SK-N-SH (cell line): Measurements from ENCODE around the gene SMAGP. TPM values are rescaled to one million over a fixed set of nuclear protein-coding genes. Genes with fewer than 3 reads are reported as not detected.
"Not testable (repeated sequence)": the region's sequence is repeated elsewhere in the genome, so short reads cannot be mapped to it uniquely, and the experiment has no call there.

ENCODE experiments used
- CTCF ChIA-PET: fragments of 300-600, 350-600 bp; formaldehyde crosslinking; extraction: SDS; loops from one replicate; lab custom pipeline; 2021; lab: Yijun Ruan, JAX
- POLR2A ChIA-PET: fragments of 350-600 bp; sonication (Branson Sonifier 250); formaldehyde crosslinking; extraction: SDS; loops from one replicate; lab custom pipeline; 2020; ENCODE audit warnings: antibody characterized with exemption, inconsistent platforms; lab: Yijun Ruan, JAX
- DNase-seq: peaks from one replicate; pipeline ENCODE4 v3.0.0; 2012
- H2AFZ ChIP-seq: fragments of 200-600 bp; sonication (generic); 2 replicates; pipeline ENCODE4 v1.8.1; 2016; ENCODE audit warnings: antibody characterized with exemption, mild to moderate bottlenecking, low read depth
- H3F3A ChIP-seq: fragments of 200-600 bp; sonication (generic); replicated peaks from 2 replicates; pipeline ENCODE3; 2016; ENCODE audit warnings: antibody characterized with exemption, mild to moderate bottlenecking; ENCODE audit not compliant: insufficient read depth
- H3K27ac ChIP-seq, 2 experiments: fragments of 200-500 bp in 1 of 2; fragments of 200-600 bp in 1 of 2; sonication (Bioruptor generic) in 1 of 2; sonication (generic), shearing (Covaris generic) in 1 of 2; 2 replicates each; pipeline versions ENCODE4 v1.5.1 to v1.6.1; 2014 to 2016; ENCODE audit warnings: low read depth in 2 of 2, inconsistent platforms in 1 of 2, low read length in 1 of 2, mild to moderate bottlenecking in 1 of 2, mixed read lengths in 1 of 2
- H3K27me3 ChIP-seq: fragments of 200-600 bp; sonication (generic), shearing (Covaris generic); 2 replicates; pipeline ENCODE4 v1.6.1; 2016; ENCODE audit warnings: mixed run types; ENCODE audit not compliant: insufficient read depth
- H3K36me3 ChIP-seq, 2 experiments: fragments of 200-500 bp in 1 of 2; fragments of 200-600 bp in 1 of 2; sonication (Bioruptor generic) in 1 of 2; sonication (generic) in 1 of 2; replicated peaks in 1 of 2; 2 replicates each; pipeline versions ENCODE3 to v1.5.1; 2014 to 2016; ENCODE audit warnings: low read length in 1 of 2, mild to moderate bottlenecking in 1 of 2; ENCODE audit not compliant: insufficient read depth in 2 of 2, control insufficient read depth in 1 of 2
- H3K4me1 ChIP-seq, 2 experiments: fragments of 200-500 bp in 1 of 2; fragments of 200-600 bp in 1 of 2; sonication (Bioruptor generic) in 1 of 2; sonication (generic), shearing (Covaris generic) in 1 of 2; 2 replicates each; pipeline versions ENCODE4 v1.5.1 to v1.6.1; 2014 to 2016; ENCODE audit warnings: low read depth in 1 of 2, low read length in 1 of 2, mixed run types in 1 of 2; ENCODE audit not compliant: insufficient read depth in 2 of 2, control insufficient read depth in 1 of 2
- H3K4me2 ChIP-seq: fragments of 200-600 bp; sonication (generic), shearing (Covaris generic); 2 replicates; pipeline ENCODE4 v1.6.1; 2017; ENCODE audit warnings: mixed run types
- H3K4me3 ChIP-seq, 2 experiments: fragments of 200-500 bp in 1 of 2; fragments of 200-600 bp in 1 of 2; sonication (Bioruptor generic) in 1 of 2; sonication (generic), shearing (Covaris generic) in 1 of 2; 2 replicates each; pipeline versions ENCODE4 v1.5.1 to v1.8.1; 2014 to 2016; ENCODE audit warnings: low read depth in 2 of 2, inconsistent platforms in 1 of 2, low read length in 1 of 2, mild to moderate bottlenecking in 1 of 2, mixed read lengths in 1 of 2, moderate library complexity in 1 of 2
- H3K79me2 ChIP-seq: fragments of 200-600 bp; sonication (generic); 2 replicates; pipeline ENCODE4 v1.8.1; 2017; ENCODE audit warnings: mild to moderate bottlenecking; ENCODE audit not compliant: insufficient read depth
- H3K9ac ChIP-seq: fragments of 200-600 bp; sonication (generic); 2 replicates; pipeline ENCODE4 v1.6.1; 2017; ENCODE audit warnings: mixed run types
- H3K9me2 ChIP-seq: fragments of 200-600 bp; sonication (generic); 2 replicates; pipeline ENCODE4 v1.6.1; 2017; ENCODE audit warnings: mixed run types
- H3K9me3 ChIP-seq: fragments of 200-600 bp; sonication (generic); 2 replicates; pipeline ENCODE4 v1.6.1; 2017; ENCODE audit warnings: mixed run types, mild to moderate bottlenecking, moderate library complexity
- H4K20me1 ChIP-seq: fragments of 200-600 bp; sonication (generic); 2 replicates; pipeline ENCODE4 v1.6.1; 2017; ENCODE audit warnings: mild to moderate bottlenecking, mixed run types; ENCODE audit not compliant: insufficient read depth
- CHD2 ChIP-seq: fragments of 150-350 bp; IDR thresholded peaks from 2 replicates; pipeline ENCODE4 v1.6.1; 2018; ENCODE audit warnings: low read length; ENCODE audit not compliant: partially characterized antibody
- ELF1 ChIP-seq: IDR thresholded peaks from 2 replicates; pipeline ENCODE4 v1.4.0; 2012
- NRF1 ChIP-seq: IDR thresholded peaks from 2 replicates; pipeline ENCODE4 v1.6.1; 2012; ENCODE audit warnings: low read depth, mild to moderate bottlenecking, low read length
- PBX3 ChIP-seq: IDR thresholded peaks from 2 replicates; pipeline ENCODE4; 2012
- WGBS: methylation state at CpG from one replicate; pipeline ENCODE4 v1.1.6; 2017; ENCODE audit warnings: low lambda C conversion rate; 5-methylcytosine and 5-hydroxymethylcytosine counted together
- polyA plus RNA-seq, 3 experiments: library from polyadenylated mRNA; depleted of rRNA; stranded (reverse); fragments of >200 nt; gene quantifications; 2 replicates each; pipeline ENCODE4 v1.2.3, GENCODE V29; 2012

The SMAGP gene
- polyA plus RNA-seq, 1 of the 3 experiments (the other 2 are of a cell fraction): 26.3 TPM

GRCh38 chr12:51293696-51294095 is 23.5 kb upstream of the SMAGP start (continued):
- TF ChIP-seq PBX3: no peak
- no peak for TF ChIP-seq ELF1
- TF ChIP-seq, all 33 proteins: peak for 0

DNA sequence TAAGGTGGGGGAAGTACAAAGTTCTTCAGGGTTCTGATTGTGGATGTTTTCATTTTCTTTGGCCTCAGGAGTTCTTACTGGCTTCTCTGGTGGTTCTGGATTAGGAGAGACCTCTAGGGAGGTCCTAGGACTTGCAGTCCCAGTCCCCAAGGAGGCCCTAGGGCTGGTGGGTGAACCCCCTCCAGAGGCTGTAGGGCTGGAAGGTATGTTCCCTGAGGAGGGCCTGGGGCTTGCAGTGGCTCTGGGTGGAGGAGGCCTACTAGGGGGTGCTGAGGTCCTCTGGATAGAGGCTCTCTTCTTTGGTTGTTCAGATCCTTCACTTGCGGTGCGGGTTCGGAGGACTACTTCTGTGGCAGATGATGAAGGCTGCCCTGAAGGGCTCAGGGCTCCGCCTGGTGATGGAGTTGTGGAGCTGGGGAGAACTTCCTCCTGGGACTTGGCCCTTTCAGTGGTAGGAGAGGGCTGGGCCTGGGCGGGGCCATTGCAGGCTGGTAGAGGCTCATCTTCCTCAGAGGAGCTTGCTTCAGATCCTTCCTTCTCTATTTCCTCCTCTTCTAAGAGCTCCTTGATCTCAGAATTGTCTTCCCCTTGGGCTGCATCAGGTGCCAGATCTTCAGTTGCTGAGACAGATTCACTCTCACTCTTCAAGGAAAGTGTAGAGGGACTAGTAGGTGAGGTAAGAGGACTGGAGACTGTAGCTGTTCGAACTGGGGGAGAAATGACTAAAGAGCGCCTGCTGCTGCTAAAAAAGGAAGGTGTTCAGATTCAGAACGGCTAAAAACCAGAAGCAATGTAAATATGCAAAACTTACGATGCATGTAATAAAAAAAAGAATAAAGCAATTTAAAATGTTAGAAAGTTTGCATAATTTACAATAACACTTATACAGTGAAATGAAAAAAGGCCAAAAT is 21.6 kb upstream of the SMAGP start:
- H4K20me1 ChIP-seq, H3K9me3 ChIP-seq, H3K27me3 ChIP-seq, H3K4me1 ChIP-seq, H3F3A ChIP-seq, H2AFZ ChIP-seq, H3K36me3 ChIP-seq, H3K9me2 ChIP-seq, H3K79me2 ChIP-seq, DNase-seq, H3K27ac ChIP-seq, H3K4me3 ChIP-seq, H3K4me2 ChIP-seq, POLR2A ChIA-PET, H3K9ac ChIP-seq: not testable (repeated sequence)
- WGBS: 88% methylated on average over 9 of the region's 9 CpGs
- CTCF ChIA-PET: interaction anchor here (0.6 to 3.0 kb wide), 4 partner anchors 8 to 566 kb away, joined by 3 to 9 read pairs (median 3); no protein-coding TSS in a partner anchor

GRCh38 chr12:51285843-51286242 is 15.6 kb upstream of the SMAGP start:
- WGBS: 97% methylated on average over 1 of the region's 1 CpG
- ChIA-PET CTCF (interaction anchor here (1.7 kb wide), 1 partner anchor 16 kb away, joined by 3 read pairs; no protein-coding TSS in a partner anchor), POLR2A (no interaction called here)
- Histone ChIP-seq H4K20me1 (no peaks in the 10 kb centered on the region), H3K4me3 (no peak overlapping the region), H3K9ac (no peak overlapping the region), H3K27me3 (no peaks in the 10 kb centered on the region), H3K79me2 (no peaks in the 10 kb centered on the region), H3K36me3 (no peaks in the 10 kb centered on the region), H3F3A (no peaks in the 10 kb centered on the region), H2AFZ (no peak overlapping the region), H3K4me1 (no peaks in the 10 kb centered on the region), H3K9me2 (no peaks in the 10 kb centered on the region), H3K27ac (no peak overlapping the region), H3K4me2 (no peak overlapping the region), H3K9me3 (no peaks in the 10 kb centered on the region)
- DNase-seq: no peak
- TF ChIP-seq PBX3: no peak
- TF ChIP-seq CHD2: no peak
- TF ChIP-seq NRF1: no peak
